Measurements from ENCODE around the gene MKRN3.
"Not testable (repeated sequence)": the region's sequence is repeated elsewhere in the genome, so short reads cannot be mapped to it uniquely, and the experiment has no call there.

Gene MKRN3

DNA sequence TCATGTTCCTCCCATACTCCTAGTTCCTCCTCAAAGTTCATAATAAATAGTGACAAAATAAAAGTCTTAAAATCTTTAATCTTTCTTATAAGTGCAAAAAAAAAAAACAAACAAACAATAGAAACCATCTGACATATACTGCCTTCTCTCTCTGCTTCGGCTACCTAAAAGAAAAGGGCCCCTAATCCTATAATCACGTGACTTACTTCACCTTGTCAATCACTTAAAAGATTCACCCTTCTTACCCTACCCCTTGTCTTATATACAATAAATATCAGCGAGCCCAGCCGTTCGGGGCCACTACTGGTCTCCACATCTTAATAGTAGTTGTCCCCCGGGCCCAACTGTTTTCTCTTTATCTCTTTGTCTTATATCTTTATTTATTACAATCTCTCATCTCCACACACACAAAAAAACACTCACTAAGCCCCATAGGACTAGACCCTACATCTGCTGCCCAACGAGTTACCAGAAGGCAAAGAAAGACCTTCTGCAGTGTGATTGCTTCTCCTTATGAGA lies 28.8 kb downstream of the MKRN3 start:
- no peak for DNase-seq

DNA sequence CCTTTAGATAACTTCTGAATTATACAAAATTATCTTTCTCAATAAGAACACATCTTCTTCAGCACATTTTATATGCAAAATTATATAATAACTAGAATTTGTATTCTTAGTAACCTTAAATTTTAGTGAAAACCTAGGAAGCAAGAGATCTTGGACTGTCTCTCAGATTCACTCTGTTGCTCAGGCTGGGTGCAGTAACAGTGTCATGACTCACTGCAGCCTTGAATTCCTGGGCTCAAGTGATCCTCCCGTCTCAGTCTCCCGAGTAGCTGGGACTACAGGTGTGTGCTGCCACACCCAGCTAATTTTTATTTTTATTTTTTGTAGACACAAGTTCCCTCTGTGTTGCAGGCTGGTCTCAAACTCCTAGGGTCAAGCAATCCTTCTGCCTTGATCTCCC lies 29.9 kb downstream of the MKRN3 start:
- no peak for DNase-seq

DNA sequence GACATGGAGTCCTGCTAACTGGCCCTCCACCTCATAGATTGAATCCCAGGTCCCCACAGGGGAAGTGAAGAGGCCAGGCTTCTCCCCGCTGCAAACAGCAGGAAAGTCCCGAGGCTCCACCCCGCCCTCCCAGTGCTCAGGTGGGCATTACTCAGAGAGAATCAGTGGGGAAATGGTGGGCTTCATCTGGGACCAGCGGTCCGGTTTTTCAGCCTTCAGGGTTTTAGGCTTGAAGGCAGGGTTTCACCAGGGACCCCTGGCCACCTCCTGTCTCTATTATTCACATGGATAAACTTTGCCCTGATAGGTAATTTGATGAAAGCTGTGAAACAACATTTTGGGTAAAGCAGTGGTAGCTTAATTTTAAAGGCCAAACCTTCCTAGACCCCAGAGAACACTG lies 31.3 kb downstream of the MKRN3 start:
- DNase-seq = no peak

DNA sequence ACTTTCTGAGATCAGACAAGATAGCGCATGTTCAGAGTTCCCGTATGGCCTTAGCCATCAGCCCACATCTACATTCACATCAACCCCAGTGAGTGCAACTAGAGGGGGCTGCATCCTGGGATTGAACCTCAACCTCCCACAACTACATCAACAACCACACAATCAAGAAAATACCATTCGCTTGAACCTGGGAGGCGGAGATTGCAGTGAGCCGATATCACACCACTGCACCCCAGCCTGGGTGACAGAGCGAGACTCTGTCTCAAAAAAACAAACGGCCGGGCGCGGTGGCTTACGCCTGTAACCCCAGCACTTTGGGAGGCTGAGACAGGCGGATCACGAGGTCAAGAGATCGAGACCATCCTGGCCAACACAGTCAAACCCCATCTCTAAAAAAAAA lies 31.8 kb downstream of the MKRN3 start:
- DNase-seq = not testable (repeated sequence)

DNA sequence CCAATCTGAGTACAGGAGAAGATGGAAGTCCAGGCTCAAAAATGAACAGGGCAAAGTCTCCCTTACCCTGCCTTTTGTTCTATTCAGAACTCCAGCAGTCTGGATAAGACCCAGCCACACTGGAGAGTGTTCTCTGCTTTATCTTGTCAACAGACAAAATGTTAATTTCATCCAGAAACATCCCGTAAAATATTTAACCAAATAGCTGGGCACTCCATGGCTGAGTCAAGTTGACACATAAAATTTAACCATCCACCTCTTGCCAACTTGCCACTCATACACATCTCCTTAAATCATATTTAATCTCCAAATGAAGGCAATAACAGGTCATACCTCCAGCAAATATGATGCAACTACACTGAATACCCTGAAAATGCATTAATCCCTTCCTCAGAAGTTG lies 33.6 kb downstream of the MKRN3 start:
- no peak for DNase-seq

DNA sequence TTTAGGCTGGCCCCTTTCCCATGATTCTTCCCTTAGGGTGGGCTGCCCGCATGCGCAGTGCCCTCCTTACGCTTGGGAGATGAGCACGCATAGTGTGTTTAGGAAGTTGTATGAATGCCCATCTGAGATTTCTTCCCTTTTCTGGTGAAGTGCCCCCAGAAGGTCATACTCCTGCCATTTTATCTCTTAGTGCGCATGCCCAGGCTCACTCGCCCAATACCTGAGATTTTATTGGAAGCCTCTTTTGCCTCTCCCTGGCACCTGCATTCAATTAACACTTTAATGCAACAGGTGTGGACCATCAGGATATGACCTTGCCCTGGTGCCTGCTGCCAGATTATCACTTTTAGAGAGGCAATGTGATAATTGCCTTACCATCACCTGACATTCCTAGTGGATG lies 36.6 kb downstream of the MKRN3 start:
- no peak for DNase-seq

DNA sequence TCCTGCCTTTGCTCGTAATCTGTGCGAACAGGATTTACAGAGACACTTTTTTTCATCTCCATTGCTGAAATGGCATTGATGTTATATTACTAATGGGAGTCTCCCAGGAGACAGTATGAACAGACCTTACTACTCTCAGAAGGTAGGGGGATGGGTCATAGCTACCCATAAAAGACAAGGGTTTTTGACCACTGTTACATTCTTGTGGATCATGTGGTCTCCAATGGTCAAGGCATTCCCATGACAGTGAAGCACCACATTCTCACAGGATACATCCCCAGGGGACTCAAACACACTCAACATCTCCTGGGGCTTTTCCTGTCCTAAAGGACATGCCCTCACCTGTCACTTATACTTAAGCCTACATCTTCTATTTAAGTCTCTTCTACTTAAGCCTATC lies 40.8 kb downstream of the MKRN3 start:
- no peak for DNase-seq

DNA sequence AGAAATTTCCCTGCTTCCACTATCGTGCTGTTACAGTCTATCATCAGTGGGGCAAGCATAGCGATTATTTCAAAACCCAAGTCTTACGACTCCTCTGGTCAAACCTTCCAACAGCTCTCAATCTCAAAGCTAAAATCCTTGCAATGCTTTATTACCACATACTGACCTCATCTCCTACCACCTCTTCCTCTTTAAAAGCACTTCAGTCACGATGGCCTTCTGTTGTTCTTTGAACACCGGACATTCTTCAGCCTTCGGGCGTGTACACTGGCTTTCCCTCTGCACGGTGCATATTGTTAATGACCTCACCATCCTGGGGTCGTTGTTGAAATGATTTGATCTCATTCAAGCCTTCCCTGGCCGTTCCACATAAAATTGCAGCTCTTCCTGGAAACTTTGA lies 51.1 kb downstream of the MKRN3 start:
- no peak for DNase-seq

Measured in activated CD4-positive, alpha-beta T cell treated with anti-CD3 and anti-CD28 coated beads, Interleukin-2, amount 50 U/mL, for 16 hours (primary cell).